Effector memory CD4-positive, alpha-beta T cell (primary cell): Measurements from ENCODE around the gene SFSWAP.

Source experiments
- DNase-seq, 3 donors: peaks; one replicate each; pipeline ENCODE4 v3.0.0-alpha.2; 2020
- H3K27ac ChIP-seq: 2 replicates; pipeline ENCODE4 v1.7.0; 2013; ENCODE audit warnings: mild to moderate bottlenecking, low read length, moderate library complexity; ENCODE audit not compliant: insufficient read depth, poor library complexity, severe bottlenecking
- H3K27me3 ChIP-seq: replicated peaks from 2 replicates; pipeline ENCODE4 v1.7.0; 2013; ENCODE audit warnings: mild to moderate bottlenecking, low read length; ENCODE audit not compliant: insufficient read depth, control insufficient read depth, poor library complexity, severe bottlenecking
- H3K36me3 ChIP-seq: 2 replicates; pipeline ENCODE4 v1.7.0; 2013; ENCODE audit warnings: mild to moderate bottlenecking, low read length, moderate library complexity; ENCODE audit not compliant: control insufficient read depth, insufficient read depth
- H3K4me1 ChIP-seq: 2 replicates; pipeline ENCODE4 v1.7.0; 2013; ENCODE audit warnings: low read length, mild to moderate bottlenecking; ENCODE audit not compliant: control insufficient read depth, insufficient read depth, poor library complexity, severe bottlenecking
- H3K4me3 ChIP-seq: 2 replicates; pipeline ENCODE4 v1.7.0; 2013; ENCODE audit warnings: low read length, low read depth, mild to moderate bottlenecking; ENCODE audit not compliant: insufficient read depth, poor library complexity, severe bottlenecking
- H3K9me3 ChIP-seq: 2 replicates; pipeline ENCODE4 v1.7.0; 2013; ENCODE audit warnings: mild to moderate bottlenecking, low read length, moderate library complexity; ENCODE audit not compliant: control insufficient read depth

The SFSWAP gene

DNA sequence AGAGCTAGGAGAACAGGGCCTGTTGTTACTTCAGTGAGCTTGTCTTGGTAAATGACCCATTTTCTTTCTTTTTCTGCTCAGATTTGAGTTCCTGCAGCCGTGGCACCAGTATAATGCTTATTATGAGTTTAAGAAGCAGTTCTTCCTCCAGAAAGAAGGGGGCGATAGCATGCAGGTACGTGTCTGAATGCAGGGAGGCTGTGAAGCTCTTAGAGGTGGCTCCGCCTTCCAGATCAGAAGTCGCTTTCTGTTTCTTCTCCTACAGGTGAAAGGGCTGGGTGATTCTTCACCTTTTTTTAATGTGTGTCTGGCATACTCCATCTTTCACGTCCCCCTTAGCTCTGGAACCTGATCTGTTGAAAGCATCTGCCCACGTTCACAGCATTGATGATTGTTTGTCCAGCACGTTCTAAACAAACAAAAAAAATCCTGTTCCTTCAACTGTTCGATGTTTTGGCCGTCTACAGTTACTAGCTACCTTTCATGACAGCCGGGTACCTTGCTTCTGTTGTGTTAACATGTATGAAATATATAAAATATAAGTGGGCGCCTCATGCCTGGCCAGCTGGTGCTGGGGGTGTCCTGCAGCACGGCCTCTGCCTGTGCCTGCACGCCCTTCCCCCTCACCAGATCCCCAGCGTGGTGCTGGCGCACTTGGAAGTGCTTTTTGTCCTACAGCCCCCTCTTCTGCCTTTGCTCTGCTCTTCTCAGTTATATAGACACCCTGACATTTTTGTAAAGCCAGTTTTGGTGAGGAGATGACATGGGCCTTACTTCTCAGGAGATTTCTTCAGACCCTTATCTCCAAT, 44.6 kb downstream of the SFSWAP start:
- Histone ChIP-seq H3K27ac (no peak overlapping the region), H3K36me3 (peaks cover 66% of the 10 kb centered on the region), H3K4me1 (no peaks in the 10 kb centered on the region), H3K4me3 (no peak overlapping the region), H3K9me3 (no peaks in the 10 kb centered on the region), H3K27me3 (no peaks in the 10 kb centered on the region)
- DNase-seq = no peak

- Histone ChIP-seq H3K4me1 (no peaks in the 10 kb centered on the region), H3K36me3 (peaks cover 75% of the 10 kb centered on the region), H3K4me3 (no peak overlapping the region), H3K27me3 (no peaks in the 10 kb centered on the region), H3K27ac (no peak overlapping the region), H3K9me3 (no peaks in the 10 kb centered on the region)
- DNase-seq = no peak
Measured at GRCh38 chr12:131756441-131756840, 45.6 kb downstream of the SFSWAP start.

- peaks cover 79% of the 10 kb centered on the region for H3K36me3 ChIP-seq
- H3K27me3 ChIP-seq = no peaks in the 10 kb centered on the region
- no peak for DNase-seq
- H3K27ac ChIP-seq = no peak overlapping the region
- no peaks in the 10 kb centered on the region for H3K9me3 ChIP-seq
- no peaks in the 10 kb centered on the region for H3K4me1 ChIP-seq
- H3K4me3 ChIP-seq = no peak overlapping the region
Measured at GRCh38 chr12:131757111-131757510, 46.2 kb downstream of the SFSWAP start.

DNA sequence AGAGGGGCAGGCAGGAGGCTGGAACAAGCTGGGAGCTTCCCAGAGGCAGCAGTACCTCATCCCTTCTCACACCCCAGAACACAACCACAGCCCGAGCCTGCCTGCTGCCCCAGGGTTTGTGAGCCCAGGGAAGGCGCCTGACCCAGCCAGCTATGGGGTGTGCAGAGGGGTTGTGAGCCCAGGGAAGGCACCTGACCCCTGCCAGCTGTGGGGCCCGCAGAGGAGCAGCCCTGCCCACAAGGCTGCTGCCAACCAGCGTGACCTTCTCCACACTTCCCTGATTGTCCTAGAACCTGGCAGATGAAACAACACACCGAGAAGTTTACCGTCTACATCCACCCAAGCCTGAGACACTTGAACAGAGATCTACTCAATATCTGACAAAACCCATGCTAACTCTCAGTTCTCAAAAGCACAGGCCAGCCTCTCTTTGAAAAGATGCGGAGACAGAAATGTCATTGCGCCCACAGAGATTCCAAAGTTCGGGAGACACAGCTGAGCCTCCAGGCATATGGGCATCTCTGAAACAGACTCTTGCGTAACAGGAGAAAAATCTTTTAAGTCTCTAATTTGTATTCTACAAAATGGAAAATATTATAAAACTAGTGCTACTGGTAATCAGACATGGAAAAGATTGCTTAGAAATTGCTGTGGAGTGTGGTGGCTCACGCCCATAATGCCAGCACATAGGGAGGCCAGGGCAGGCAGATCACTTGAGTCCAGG, 47.3 kb downstream of the SFSWAP start:
- H3K27ac ChIP-seq = no peak overlapping the region
- no peaks in the 10 kb centered on the region for H3K9me3 ChIP-seq
- peaks cover 76% of the 10 kb centered on the region for H3K36me3 ChIP-seq
- H3K4me3 ChIP-seq = no peak overlapping the region
- no peaks in the 10 kb centered on the region for H3K27me3 ChIP-seq
- no peak for DNase-seq
- H3K4me1 ChIP-seq = no peaks in the 10 kb centered on the region

- Histone ChIP-seq H3K27me3 (no peaks in the 10 kb centered on the region), H3K4me3 (no peak overlapping the region), H3K9me3 (no peaks in the 10 kb centered on the region), H3K4me1 (no peaks in the 10 kb centered on the region), H3K27ac (no peak overlapping the region), H3K36me3 (peaks cover 68% of the 10 kb centered on the region)
- no peak for DNase-seq
Measured at GRCh38 chr12:131759176-131759575, 48.3 kb downstream of the SFSWAP start.

- Histone ChIP-seq H3K27me3 (no peaks in the 10 kb centered on the region), H3K27ac (no peak overlapping the region), H3K4me3 (no peak overlapping the region), H3K36me3 (peaks cover 75% of the 10 kb centered on the region), H3K4me1 (no peaks in the 10 kb centered on the region), H3K9me3 (no peaks in the 10 kb centered on the region)
- DNase-seq = no peak
Measured at GRCh38 chr12:131761638-131762037, 50.7 kb downstream of the SFSWAP start.

GRCh38 chr12:131764738-131765137, 53.8 kb downstream of the SFSWAP start:
- Histone ChIP-seq H3K4me3 (no peak overlapping the region), H3K4me1 (no peaks in the 10 kb centered on the region), H3K27me3 (no peaks in the 10 kb centered on the region), H3K36me3 (peaks cover 68% of the 10 kb centered on the region), H3K27ac (no peak overlapping the region), H3K9me3 (no peaks in the 10 kb centered on the region)
- DNase-seq = no peak

GRCh38 chr12:131765961-131766360, 55.1 kb downstream of the SFSWAP start:
- no peak for DNase-seq
- no peak overlapping the region for H3K4me3 ChIP-seq
- no peaks in the 10 kb centered on the region for H3K4me1 ChIP-seq
- peaks cover 60% of the 10 kb centered on the region for H3K36me3 ChIP-seq
- no peaks in the 10 kb centered on the region for H3K27me3 ChIP-seq
- H3K9me3 ChIP-seq = no peaks in the 10 kb centered on the region
- H3K27ac ChIP-seq = no peak overlapping the region

- no peaks in the 10 kb centered on the region for H3K9me3 ChIP-seq
- DNase-seq = no peak
- H3K4me3 ChIP-seq = no peak overlapping the region
- no peaks in the 10 kb centered on the region for H3K27me3 ChIP-seq
- peaks cover 60% of the 10 kb centered on the region for H3K36me3 ChIP-seq
- no peak overlapping the region for H3K27ac ChIP-seq
- no peaks in the 10 kb centered on the region for H3K4me1 ChIP-seq
Measured at GRCh38 chr12:131766382-131767107, 55.7 kb downstream of the SFSWAP start.

DNA sequence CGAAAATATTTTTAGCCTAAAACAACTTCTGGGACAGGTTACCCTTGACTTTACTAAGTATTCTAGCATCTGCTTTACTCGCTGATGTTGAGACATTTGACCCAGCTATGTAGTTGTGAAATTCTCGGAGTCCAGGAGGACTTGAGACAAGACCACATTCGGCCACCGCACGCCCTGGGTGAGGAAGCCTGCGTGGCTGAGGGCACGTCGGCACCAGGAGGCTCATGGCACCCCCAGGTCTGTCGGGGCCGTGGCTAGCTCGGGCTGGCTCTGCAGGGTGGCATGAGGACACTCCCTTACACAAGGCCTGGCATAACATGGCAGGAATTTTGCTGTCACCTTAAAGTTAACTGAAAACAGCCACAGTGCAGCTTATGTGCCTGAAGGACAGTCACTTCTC, 59.2 kb downstream of the SFSWAP start:
- H3K36me3 ChIP-seq = peaks cover 53% of the 10 kb centered on the region
- H3K4me1 ChIP-seq = no peaks in the 10 kb centered on the region
- H3K27ac ChIP-seq = no peak overlapping the region
- no peak overlapping the region for H3K4me3 ChIP-seq
- no peaks in the 10 kb centered on the region for H3K27me3 ChIP-seq
- DNase-seq = no peak
- no peaks in the 10 kb centered on the region for H3K9me3 ChIP-seq
